OCI-LY7 (cell line): ENCODE data around the gene C15orf61. TPM values are rescaled to one million over a fixed set of nuclear protein-coding genes. Genes with fewer than 3 reads are reported as not detected.

Source experiments
- BruUV-seq: library from RNA; stranded (reverse); fragments of 400-500 nt; replicated peaks from 2 replicates; lab custom pipeline; 2021; lab: Mats Ljungman, UMichigan
- CTCF ChIA-PET: fragments of 300-600 bp; sonication (Branson Sonifier 250); formaldehyde crosslinking; loops from one replicate; lab custom pipeline; 2022; ENCODE audit warnings: antibody characterized with exemption; ENCODE audit not compliant: unreplicated experiment; lab: Charles Lee
- POLR2A ChIA-PET: fragments of 300-600 bp; sonication (Branson Sonifier 250); formaldehyde crosslinking; loops from one replicate; lab custom pipeline; 2022; ENCODE audit warnings: antibody characterized with exemption; lab: Charles Lee
- DNase-seq: peaks from one replicate; pipeline ENCODE4 v3.0.0-alpha.2; 2015; ENCODE audit warnings: low spot score
- H2AFZ ChIP-seq: fragments of 200-600 bp; sonication (generic), shearing (Covaris generic); 2 replicates; pipeline ENCODE4 v1.6.1; 2014; ENCODE audit warnings: mild to moderate bottlenecking, antibody characterized with exemption, low read length, moderate library complexity
- H3K27ac ChIP-seq: fragments of 200-600 bp; sonication (generic); 2 replicates; pipeline ENCODE4 v1.5.1; 2014; ENCODE audit warnings: mixed run types, low read depth, mild to moderate bottlenecking, moderate library complexity, low read length, inconsistent platforms; ENCODE audit not compliant: poor library complexity, severe bottlenecking
- H3K36me3 ChIP-seq: fragments of 200-600 bp; sonication (generic); 2 replicates; pipeline ENCODE4 v1.6.1; 2014; ENCODE audit warnings: mild to moderate bottlenecking, antibody characterized with exemption, low read length, moderate library complexity, mixed read lengths; ENCODE audit not compliant: insufficient read depth
- H3K4me1 ChIP-seq: fragments of 200-600 bp; sonication (generic); 2 replicates; pipeline ENCODE4 v1.5.1; 2014; ENCODE audit warnings: mild to moderate bottlenecking, low read length; ENCODE audit not compliant: insufficient read depth, poor library complexity, severe bottlenecking
- H3K4me2 ChIP-seq: fragments of 200-600 bp; sonication (generic); 2 replicates; pipeline ENCODE4 v1.6.1; 2014; ENCODE audit warnings: mild to moderate bottlenecking, low read length
- H3K4me3 ChIP-seq: fragments of 200-600 bp; sonication (generic); 2 replicates; pipeline ENCODE4 v1.5.1; 2014; ENCODE audit warnings: mild to moderate bottlenecking, low read depth, low read length; ENCODE audit not compliant: poor library complexity, severe bottlenecking
- H3K79me2 ChIP-seq: fragments of 200-600 bp; sonication (generic); 2 replicates; pipeline ENCODE4 v1.6.1; 2016; ENCODE audit warnings: low read depth, mild to moderate bottlenecking, low read length, moderate library complexity, mixed read lengths; ENCODE audit not compliant: insufficient read depth
- H3K9me2 ChIP-seq: fragments of 200-600 bp; sonication (generic); 2 replicates; pipeline ENCODE4 v1.6.1; 2016; ENCODE audit warnings: mild to moderate bottlenecking, low read length, mixed read lengths; ENCODE audit not compliant: insufficient read depth
- H3K9me3 ChIP-seq: fragments of 200-600 bp; sonication (generic); 2 replicates; pipeline ENCODE4 v1.6.1; 2014; ENCODE audit warnings: mild to moderate bottlenecking, mixed run types, low read length, mixed read lengths
- H4K20me1 ChIP-seq: fragments of 200-600 bp; sonication (generic); 2 replicates; pipeline ENCODE4 v1.6.1; 2014; ENCODE audit warnings: mild to moderate bottlenecking, antibody characterized with exemption, low read length, moderate library complexity, mixed read lengths; ENCODE audit not compliant: insufficient read depth
- EZH2phosphoT487 ChIP-seq: fragments of 200-600 bp; sonication (generic); IDR thresholded peaks from 2 replicates; pipeline ENCODE4 v1.6.1; 2018; ENCODE audit warnings: low read depth, borderline replicate concordance, mild to moderate bottlenecking, mixed run types, antibody characterized with exemption, low read length, moderate library complexity, mixed read lengths
- intact Hi-C: fragments of 100-400 bp; cut with micrococcal nuclease; formaldehyde crosslinking; loops from one replicate; pipeline ENCODE4 v1.10.0; 2022; ENCODE audit not compliant: unreplicated experiment
- total RNA-seq, 2 experiments: library from RNA; depleted of rRNA in 1 of 2; stranded (reverse); fragments of >200 nt in 1 of 2; shearing (Covaris generic) in 1 of 2; gene quantifications; 2 replicates each; pipeline ENCODE4 v1.2.3, GENCODE V29; 2014 to 2022
- TF ChIP-seq, protein P1 (sequence below): fragments of 200-600 bp; sonication (generic); conservative IDR thresholded peaks from 2 replicates; pipeline ENCODE4 v1.5.1; 2014; ENCODE audit warnings: mild to moderate bottlenecking, antibody characterized with exemption, low read length, moderate library complexity, mixed read lengths

Gene C15orf61
- total RNA-seq, 2 experiments from 2014 or later: 9.3 to 13.3 TPM

DNA sequence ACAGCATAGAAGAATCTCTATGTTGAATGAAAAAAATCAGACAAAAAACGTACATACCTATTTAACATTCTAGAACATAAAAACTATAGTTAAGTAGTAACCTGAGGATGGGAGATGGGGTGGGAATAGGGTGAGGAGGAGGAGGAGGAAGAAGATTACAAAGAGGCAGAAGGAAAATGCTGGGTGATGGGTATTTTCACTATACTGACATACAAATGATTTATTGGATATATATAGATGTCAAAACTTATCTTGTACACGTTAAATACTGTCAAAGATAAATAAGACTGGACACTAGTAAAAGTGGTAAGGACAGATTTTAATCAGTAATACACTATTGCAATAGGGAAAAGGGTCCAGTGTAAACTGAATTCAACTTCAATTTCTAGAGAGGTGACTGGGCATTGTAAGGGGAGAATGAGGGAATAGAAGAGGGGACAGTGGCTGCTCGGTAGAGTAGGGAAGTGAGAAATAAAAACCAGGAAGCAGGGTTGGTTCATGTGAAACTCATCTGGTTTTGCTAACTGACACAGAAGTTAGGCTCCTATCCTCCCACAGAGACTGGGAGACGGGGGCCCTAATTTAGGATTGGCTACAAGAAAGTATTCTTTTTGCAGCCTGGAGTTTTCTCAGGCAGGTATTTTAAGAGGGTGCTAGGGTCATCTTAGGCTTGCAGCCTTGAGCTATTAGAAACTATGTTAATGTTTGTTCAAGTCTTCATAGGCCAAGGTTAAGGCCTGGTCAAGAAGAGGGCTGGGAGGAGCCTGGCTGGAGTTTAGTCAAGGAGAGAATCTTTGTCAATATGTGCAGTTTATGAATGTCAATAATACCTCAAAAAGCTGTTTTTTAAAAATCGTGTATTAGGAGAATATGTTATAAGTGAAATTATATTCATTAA lies 15.0 kb upstream of the C15orf61 start:
- Histone ChIP-seq H3K4me2 (peak overlapping the region; percentile 27), H3K9me2 (no peaks in the 10 kb centered on the region), H3K9me3 (no peaks in the 10 kb centered on the region), H2AFZ (peak overlapping the region; percentile 29), H3K4me3 (no peak overlapping the region), H3K4me1 (peaks cover 36% of the 10 kb centered on the region), H3K79me2 (no peaks in the 10 kb centered on the region), H3K27ac (no peak overlapping the region), H4K20me1 (no peaks in the 10 kb centered on the region), H3K36me3 (no peaks in the 10 kb centered on the region)
- no peak for TF ChIP-seq EZH2phosphoT487
- TF ChIP-seq, protein P1, sequence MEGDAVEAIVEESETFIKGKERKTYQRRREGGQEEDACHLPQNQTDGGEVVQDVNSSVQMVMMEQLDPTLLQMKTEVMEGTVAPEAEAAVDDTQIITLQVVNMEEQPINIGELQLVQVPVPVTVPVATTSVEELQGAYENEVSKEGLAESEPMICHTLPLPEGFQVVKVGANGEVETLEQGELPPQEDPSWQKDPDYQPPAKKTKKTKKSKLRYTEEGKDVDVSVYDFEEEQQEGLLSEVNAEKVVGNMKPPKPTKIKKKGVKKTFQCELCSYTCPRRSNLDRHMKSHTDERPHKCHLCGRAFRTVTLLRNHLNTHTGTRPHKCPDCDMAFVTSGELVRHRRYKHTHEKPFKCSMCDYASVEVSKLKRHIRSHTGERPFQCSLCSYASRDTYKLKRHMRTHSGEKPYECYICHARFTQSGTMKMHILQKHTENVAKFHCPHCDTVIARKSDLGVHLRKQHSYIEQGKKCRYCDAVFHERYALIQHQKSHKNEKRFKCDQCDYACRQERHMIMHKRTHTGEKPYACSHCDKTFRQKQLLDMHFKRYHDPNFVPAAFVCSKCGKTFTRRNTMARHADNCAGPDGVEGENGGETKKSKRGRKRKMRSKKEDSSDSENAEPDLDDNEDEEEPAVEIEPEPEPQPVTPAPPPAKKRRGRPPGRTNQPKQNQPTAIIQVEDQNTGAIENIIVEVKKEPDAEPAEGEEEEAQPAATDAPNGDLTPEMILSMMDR: no peak
- no TSS peak for BruUV-seq
- ChIA-PET POLR2A (interaction anchor here (1.3 to 1.4 kb wide), 2 partner anchors 11 to 18 kb away, joined by 4 to 5 read pairs; no protein-coding TSS in a partner anchor), CTCF (interaction anchor here (0.9 kb wide), 1 partner anchor 336 kb away, joined by 3 read pairs; no protein-coding TSS in a partner anchor)
- peak; percentile 27 for DNase-seq
- intact Hi-C loops: no loop called here

DNA sequence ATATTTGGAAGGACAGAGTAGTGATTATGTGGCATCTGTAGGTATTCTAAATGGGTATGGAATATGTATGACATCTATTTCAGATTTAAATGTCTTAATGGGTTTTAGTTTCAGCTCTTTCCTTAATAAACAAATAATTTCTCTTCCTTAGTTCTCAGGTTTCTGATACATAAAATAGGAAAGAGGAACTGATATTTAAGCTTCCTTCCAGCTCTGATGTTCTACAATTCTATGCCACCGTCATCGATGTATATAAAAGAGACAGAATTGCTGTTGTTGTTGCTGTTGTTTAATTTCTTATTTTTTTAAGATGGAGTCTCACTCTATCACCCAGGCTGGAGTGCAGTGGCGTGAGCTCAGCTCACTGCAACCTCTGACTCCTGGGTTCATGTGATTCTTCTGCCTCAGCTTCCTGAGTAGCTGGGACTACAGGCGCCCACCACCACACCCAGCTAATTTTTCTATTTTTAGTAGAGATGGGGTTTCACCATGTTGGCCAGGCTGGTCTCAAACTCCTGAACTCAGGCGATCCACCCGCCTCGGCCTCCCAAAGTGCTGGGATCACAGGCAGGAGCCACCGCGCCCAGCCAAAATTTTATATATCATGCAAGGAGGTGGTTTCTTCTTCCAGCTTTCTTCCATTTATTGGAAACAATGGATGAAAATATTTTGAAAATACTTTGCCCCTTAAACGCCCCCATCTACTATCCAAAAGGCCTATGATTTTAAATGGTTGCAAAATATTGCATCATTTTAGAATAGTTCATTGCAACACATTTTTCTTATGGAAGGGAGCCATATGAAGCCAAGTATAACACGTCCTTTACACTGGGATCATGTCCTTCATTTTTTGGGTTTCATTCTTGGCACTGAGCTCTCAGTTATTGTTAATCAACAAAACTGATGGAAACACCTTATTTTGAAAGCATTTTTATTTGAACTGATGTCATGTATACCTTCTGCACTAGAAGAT lies 13.9 kb upstream of the C15orf61 start:
- ChIA-PET POLR2A (interaction anchor here (0.6 to 1.4 kb wide), 4 partner anchors 11 to 77 kb away, joined by 3 to 5 read pairs (median 4); no protein-coding TSS in a partner anchor), CTCF (interaction anchor here (0.9 kb wide), 1 partner anchor 335 kb away, joined by 3 read pairs; no protein-coding TSS in a partner anchor)
- peak overlapping the region; percentile 27 for H3K4me2 ChIP-seq
- H3K4me1 ChIP-seq: peaks cover 27% of the 10 kb centered on the region
- H3K9me2 ChIP-seq: no peaks in the 10 kb centered on the region
- no peaks in the 10 kb centered on the region for H3K36me3 ChIP-seq
- H3K79me2 ChIP-seq: no peaks in the 10 kb centered on the region
- no peak overlapping the region for H3K27ac ChIP-seq
- peak overlapping the region; percentile 22; the same call in 1 of the 2 replicates for H2AFZ ChIP-seq
- no TSS peak for BruUV-seq
- DNase-seq: peak; percentile 14
- no peak overlapping the region for H3K4me3 ChIP-seq
- H4K20me1 ChIP-seq: no peaks in the 10 kb centered on the region
- intact Hi-C loops: no loop called here
- no peaks in the 10 kb centered on the region for H3K9me3 ChIP-seq
- TF ChIP-seq EZH2phosphoT487: no peak
- TF ChIP-seq, protein P1: no peak
